Gastroesophageal sphincter (tissue), 4 donors: Measurements from ENCODE around the gene PLIN4. TPM values are rescaled to one million over a fixed set of nuclear protein-coding genes. Genes with fewer than 3 reads are reported as not detected.

ENCODE experiments used
- ATAC-seq: fragments of 150-250 bp; one replicate; pipeline ENCODE4 v1.9.1; 2016; ENCODE audit warnings: mild to moderate bottlenecking, moderate library complexity
- H3K27ac ChIP-seq, 4 donors: fragments of 200-600 bp; sonication (generic) in 3 of 4; 1 replicate in 3 of 4; 2 replicates in 1 of 4; pipeline ENCODE4 v1.5.1; 2016 to 2019
- H3K27me3 ChIP-seq: fragments of 200-600 bp; sonication (generic); one replicate; pipeline ENCODE4 v1.5.1; 2019
- H3K36me3 ChIP-seq, 2 donors: fragments of 200-600 bp; sonication (generic); one replicate each; pipeline ENCODE4 v1.5.1; 2019; ENCODE audit warnings: control low read depth in 1 of 2
- H3K4me1 ChIP-seq, 3 donors: fragments of 200-600 bp; sonication (generic); 1 replicate in 2 of 3; 2 replicates in 1 of 3; pipeline ENCODE4 v1.5.1; 2016 to 2019; ENCODE audit warnings: control low read depth in 2 of 3
- H3K4me3 ChIP-seq, 2 donors: fragments of 200-600 bp; sonication (generic); one replicate each; pipeline ENCODE4 v1.5.1; 2019; ENCODE audit warnings: mild to moderate bottlenecking in 1 of 2, moderate library complexity in 1 of 2
- H3K9me3 ChIP-seq, 3 donors: fragments of 200-600 bp; sonication (generic); one replicate each; pipeline ENCODE4 v1.5.1; 2017 to 2019; ENCODE audit warnings: control low read depth in 2 of 3
- CTCF ChIP-seq, 4 experiments: fragments of 200-600 bp in 2 of 4; fragments of 450-650 bp in 2 of 4; sonication (generic) in 1 of 4; IDR thresholded peaks; one replicate each; pipeline ENCODE4 v1.5.1; 2017 to 2019; ENCODE audit warnings: antibody characterized with exemption in 4 of 4, mild to moderate bottlenecking in 2 of 4, moderate library complexity in 2 of 4
- EP300 ChIP-seq: sonication (generic); formaldehyde crosslinking; IDR thresholded peaks from one replicate; pipeline ENCODE4 v1.6.1; 2017; ENCODE audit warnings: antibody characterized with exemption, mild to moderate bottlenecking
- POLR2A ChIP-seq, 2 donors: fragments of 450-650 bp; IDR thresholded peaks; one replicate each; pipeline ENCODE4 v1.6.1; 2017; ENCODE audit warnings: antibody characterized with exemption in 2 of 2, mild to moderate bottlenecking in 2 of 2, moderate library complexity in 1 of 2
- POLR2AphosphoS5 ChIP-seq: sonication (generic); formaldehyde crosslinking; IDR thresholded peaks from one replicate; pipeline ENCODE4 v1.6.1; 2017; ENCODE audit warnings: antibody characterized with exemption
- WGBS, 2 donors: methylation state at CpG; one replicate each; pipeline ENCODE4 v1.1.5; 2018; ENCODE audit warnings: low coverage in 1 of 2; 5-methylcytosine and 5-hydroxymethylcytosine counted together
- total RNA-seq, 4 donors: library from RNA; depleted of rRNA; stranded (reverse); fragments of >200 nt; gene quantifications; one replicate each; pipeline ENCODE4 v1.1.0, GENCODE V29; 2016

PLIN4 gene
- total RNA-seq, 4 donors from 2014 or later, result 66.0 to 145 (median 87.5) TPM

GRCh38 chr19:4536798-4537197 is 18.5 kb upstream of the PLIN4 start:
- no CpG with 5 or more reads among the region's 5 CpGs for WGBS, 2 donors
- H3K27ac ChIP-seq, result no peak overlapping the region
- peaks cover 0 to 9% (median 0%) of the 10 kb centered on the region in 3 donors for H3K9me3 ChIP-seq
- TF ChIP-seq POLR2AphosphoS5 (no peak), POLR2A (IDR thresholded peaks at IDR 0.05) (no peak), EP300 (no peak), CTCF (IDR thresholded peaks at IDR 0.05) (no peak)
- H3K27me3 ChIP-seq, result peaks cover 26% of the 10 kb centered on the region
- no peak overlapping the region for H3K4me3 ChIP-seq
- no peaks in the 10 kb centered on the region for H3K36me3 ChIP-seq
- ATAC-seq, result no peak
- H3K4me1 ChIP-seq, result peaks cover 0 to 18% (median 0%) of the 10 kb centered on the region in 3 donors

GRCh38 chr19:4534836-4535658 is 16.8 kb upstream of the PLIN4 start, which contains the start of gene PLIN5:
Gene PLIN5, minus strand, starts transcription at chr19:4535224. Its CDS starts 1,150 bp downstream, at chr19:4534074.
- peaks cover 0 to 18% (median 0%) of the 10 kb centered on the region in 3 donors for H3K4me1 ChIP-seq
- peaks cover 20% of the 10 kb centered on the region for H3K27me3 ChIP-seq
- TF ChIP-seq CTCF (IDR thresholded peaks at IDR 0.05), result no peak
- peak in 1 of 2 donors; percentile 38 for TF ChIP-seq POLR2A (IDR thresholded peaks at IDR 0.05)
- no peak for TF ChIP-seq EP300
- peak; percentile 32 for TF ChIP-seq POLR2AphosphoS5
- H3K4me3 ChIP-seq, result peak within 1 kb of the TSS; percentile 25 to 51
- peak within 1 kb of the TSS in 3 of 4 donors; percentile 47 to 74 (median 64) for H3K27ac ChIP-seq
- peak; percentile 90 for ATAC-seq
- 19 to 48% methylated on average over 2 to 9 of the region's 49 CpGs for WGBS, 2 donors
- no peaks in the 10 kb centered on the region for H3K36me3 ChIP-seq
- no peaks in the 10 kb centered on the region for H3K9me3 ChIP-seq

- H3K27ac ChIP-seq, result peak overlapping the region in 1 of 4 donors; percentile 74
Observed at GRCh38 chr19:4533835-4534424, 15.6 kb upstream of the PLIN4 start.

GRCh38 chr19:4533334-4533733 is 15.0 kb upstream of the PLIN4 start:
- no peaks in the 10 kb centered on the region for H3K9me3 ChIP-seq
- no peak overlapping the region for H3K27ac ChIP-seq
- peaks cover 6% of the 10 kb centered on the region for H3K27me3 ChIP-seq
- no peak overlapping the region for H3K4me3 ChIP-seq
- 58 to 85% methylated on average over 2 to 3 of the region's 9 CpGs for WGBS, 2 donors
- no peak for ATAC-seq
- no peak for TF ChIP-seq CTCF (IDR thresholded peaks at IDR 0.05)
- TF ChIP-seq POLR2AphosphoS5, result no peak
- no peak for TF ChIP-seq POLR2A (IDR thresholded peaks at IDR 0.05)
- no peaks in the 10 kb centered on the region for H3K36me3 ChIP-seq
- peaks cover 0 to 18% (median 0%) of the 10 kb centered on the region in 3 donors for H3K4me1 ChIP-seq

More at GRCh38 chr19:4533835-4534424, 15.6 kb upstream of the PLIN4 start:
- no peaks in the 10 kb centered on the region for H3K9me3 ChIP-seq
- no peaks in the 10 kb centered on the region for H3K36me3 ChIP-seq
- TF ChIP-seq CTCF (IDR thresholded peaks at IDR 0.05), result no peak
- TF ChIP-seq POLR2AphosphoS5, result no peak
- TF ChIP-seq POLR2A (IDR thresholded peaks at IDR 0.05), result no peak
- TF ChIP-seq EP300, result no peak
- H3K4me1 ChIP-seq, result peaks cover 0 to 18% (median 0%) of the 10 kb centered on the region in 3 donors
- H3K27me3 ChIP-seq, result peaks cover 12% of the 10 kb centered on the region
- no peak for ATAC-seq
- no peak overlapping the region for H3K4me3 ChIP-seq
- WGBS, 2 donors, result 80 to 83% methylated on average over 1 to 4 of the region's 9 CpGs
